GM12872 (cell line): ENCODE measurements around the gene PPP4R4.

Experiments used
- TF ChIP-seq, protein P1 (sequence below): IDR thresholded peaks from 3 replicates; pipeline ENCODE4 v1.5.1; 2011; ENCODE audit warnings: low read depth, mild to moderate bottlenecking, low read length, moderate library complexity; ENCODE audit not compliant: insufficient read depth

The PPP4R4 gene

GRCh38 chr14:94239406-94239805 lies 65.3 kb downstream of the PPP4R4 start:
- TF ChIP-seq, protein P1, sequence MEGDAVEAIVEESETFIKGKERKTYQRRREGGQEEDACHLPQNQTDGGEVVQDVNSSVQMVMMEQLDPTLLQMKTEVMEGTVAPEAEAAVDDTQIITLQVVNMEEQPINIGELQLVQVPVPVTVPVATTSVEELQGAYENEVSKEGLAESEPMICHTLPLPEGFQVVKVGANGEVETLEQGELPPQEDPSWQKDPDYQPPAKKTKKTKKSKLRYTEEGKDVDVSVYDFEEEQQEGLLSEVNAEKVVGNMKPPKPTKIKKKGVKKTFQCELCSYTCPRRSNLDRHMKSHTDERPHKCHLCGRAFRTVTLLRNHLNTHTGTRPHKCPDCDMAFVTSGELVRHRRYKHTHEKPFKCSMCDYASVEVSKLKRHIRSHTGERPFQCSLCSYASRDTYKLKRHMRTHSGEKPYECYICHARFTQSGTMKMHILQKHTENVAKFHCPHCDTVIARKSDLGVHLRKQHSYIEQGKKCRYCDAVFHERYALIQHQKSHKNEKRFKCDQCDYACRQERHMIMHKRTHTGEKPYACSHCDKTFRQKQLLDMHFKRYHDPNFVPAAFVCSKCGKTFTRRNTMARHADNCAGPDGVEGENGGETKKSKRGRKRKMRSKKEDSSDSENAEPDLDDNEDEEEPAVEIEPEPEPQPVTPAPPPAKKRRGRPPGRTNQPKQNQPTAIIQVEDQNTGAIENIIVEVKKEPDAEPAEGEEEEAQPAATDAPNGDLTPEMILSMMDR = no peak

- TF ChIP-seq, protein P1 = no peak
Measured at GRCh38 chr14:94244182-94244581, 70.1 kb downstream of the PPP4R4 start.

GRCh38 chr14:94267352-94267751 lies 93.2 kb downstream of the PPP4R4 start:
- TF ChIP-seq, protein P1 = no peak

- TF ChIP-seq, protein P1 = no peak
Measured at GRCh38 chr14:94269156-94269555, 95.0 kb downstream of the PPP4R4 start.

DNA sequence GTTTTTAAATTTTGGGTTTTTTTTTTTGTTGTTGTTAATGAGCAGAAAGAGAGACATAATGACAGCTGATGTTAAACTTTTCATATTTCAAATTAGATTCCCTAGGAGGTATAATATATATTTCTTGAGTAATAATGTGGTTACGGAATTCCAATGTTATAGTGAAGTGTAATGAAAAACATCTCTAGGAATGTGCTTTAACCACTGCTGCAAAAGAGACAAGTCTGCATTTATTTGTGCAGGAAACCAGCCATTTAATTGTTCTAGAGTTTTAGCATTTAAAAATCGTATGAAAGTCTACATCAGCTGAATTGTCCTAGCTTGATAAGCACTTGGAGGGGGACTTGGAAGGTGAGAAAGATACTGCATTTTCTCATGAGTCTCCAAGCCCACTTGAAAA lies 104.6 kb downstream of the PPP4R4 start:
- TF ChIP-seq, protein P1 = no peak

DNA sequence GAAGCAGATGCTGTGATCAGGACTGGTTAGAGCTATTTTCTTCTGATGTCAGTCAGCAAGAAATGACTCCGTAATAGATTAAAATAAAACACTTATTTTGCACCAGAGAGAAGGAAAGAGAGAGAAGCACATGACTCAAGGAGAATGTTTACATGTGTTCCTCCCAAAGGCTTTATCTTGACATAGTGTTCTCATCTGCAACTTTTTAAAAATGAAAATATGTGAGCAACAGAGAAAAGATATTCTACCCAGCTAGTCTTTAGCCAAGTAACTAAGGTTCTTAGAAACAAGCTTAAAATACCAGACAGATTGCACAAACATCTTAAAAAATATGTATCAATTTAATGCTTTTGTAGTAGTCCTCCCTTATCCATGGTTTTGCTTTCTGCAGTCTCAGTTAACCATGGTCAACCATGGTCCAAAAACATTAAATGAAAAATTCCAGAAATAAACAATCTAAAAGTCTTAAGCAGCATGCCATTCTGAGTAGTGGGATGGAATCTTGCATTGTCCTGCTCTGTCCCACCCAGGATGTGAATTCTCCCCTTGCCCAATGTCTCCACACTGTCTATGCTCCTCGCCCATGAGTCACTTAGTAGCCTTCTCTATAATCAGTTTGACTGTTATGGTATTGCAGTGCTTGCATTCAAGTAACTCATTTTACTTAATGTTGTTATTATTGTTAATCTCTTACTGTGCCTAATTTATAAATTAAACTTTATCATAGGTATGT lies 109.0 kb downstream of the PPP4R4 start:
- TF ChIP-seq, protein P1 = no peak

GRCh38 chr14:94284221-94284620 lies 110.1 kb downstream of the PPP4R4 start:
- TF ChIP-seq, protein P1 = no peak
